Cardiac muscle cell (in vitro differentiated cells and primary cell): ENCODE results near the gene KLHL36. TPM values are rescaled to one million over a fixed set of nuclear protein-coding genes. Genes with fewer than 3 reads are reported as not detected.

Experiments
- DNase-seq, 2 donors: peaks; one replicate each; pipeline versions ENCODE4 v3.0.0 to v3.0.0-alpha.2; 2010 to 2017; ENCODE audit warnings: low read depth in 1 of 2, low spot score in 1 of 2
- H3K27ac ChIP-seq: fragments of 200-600 bp; sonication (generic); 2 replicates; pipeline ENCODE4 v1.5.1; 2016
- H3K27me3 ChIP-seq: fragments of 200-600 bp; sonication (generic); 2 replicates; pipeline ENCODE4 v1.6.0; 2016; ENCODE audit warnings: control low read depth
- H3K36me3 ChIP-seq: fragments of 200-600 bp; sonication (generic); 2 replicates; pipeline ENCODE4 v1.5.1; 2016; ENCODE audit warnings: control low read depth
- H3K4me1 ChIP-seq: fragments of 200-600 bp; sonication (generic); 2 replicates; pipeline ENCODE4 v1.8.1; 2017; ENCODE audit warnings: low read depth, mild to moderate bottlenecking, mixed run types
- H3K4me3 ChIP-seq: fragments of 200-600 bp; sonication (generic); 2 replicates; pipeline ENCODE4 v1.5.1; 2016; ENCODE audit warnings: mild to moderate bottlenecking
- H3K9me3 ChIP-seq: fragments of 200-600 bp; sonication (generic); 2 replicates; pipeline ENCODE4 v1.5.1; 2017; ENCODE audit warnings: low read depth, mild to moderate bottlenecking, control low read depth
- CTCF ChIP-seq: IDR thresholded peaks from 2 replicates; pipeline ENCODE4 v1.5.1; 2012; ENCODE audit warnings: low read depth, mild to moderate bottlenecking, low read length
- polyA plus RNA-seq: library from polyadenylated mRNA; unstranded; fragments of >200 nt; fragmentation: Nextera tagmentation; extraction: Ambion mirVana; gene quantifications from 2 replicates; pipeline ENCODE4 v1.2.1, GENCODE V29; 2016
- total RNA-seq: library from RNA; depleted of rRNA; stranded (reverse); fragments of >200 nt; gene quantifications from 2 replicates; pipeline ENCODE4 v1.2.3, GENCODE V29; 2016

Gene KLHL36
- total and polyA plus RNA-seq, 2 experiments from 2014 or later, result 14.5 to 53.9 TPM

- Histone ChIP-seq H3K4me3 (no peak overlapping the region), H3K27ac (no peak overlapping the region), H3K9me3 (no peaks in the 10 kb centered on the region), H3K4me1 (peaks cover 5% of the 10 kb centered on the region), H3K27me3 (no peaks in the 10 kb centered on the region), H3K36me3 (peaks cover 33% of the 10 kb centered on the region)
- DNase-seq, result no peak
- TF ChIP-seq CTCF, result no peak
Measured at GRCh38 chr16:84660973-84661372, 12.7 kb downstream of the KLHL36 start.

GRCh38 chr16:84661418-84662060 is 13.2 kb downstream of the KLHL36 start:
- peaks cover 5% of the 10 kb centered on the region for H3K4me1 ChIP-seq
- H3K27ac ChIP-seq, result no peak overlapping the region
- no peak overlapping the region for H3K4me3 ChIP-seq
- H3K9me3 ChIP-seq, result no peaks in the 10 kb centered on the region
- H3K36me3 ChIP-seq, result peaks cover 33% of the 10 kb centered on the region
- no peak for TF ChIP-seq CTCF
- no peaks in the 10 kb centered on the region for H3K27me3 ChIP-seq
- no peak for DNase-seq

GRCh38 chr16:84662471-84662870 is 14.2 kb downstream of the KLHL36 start:
- Histone ChIP-seq H3K4me3 (no peak overlapping the region), H3K27me3 (no peaks in the 10 kb centered on the region), H3K27ac (no peak overlapping the region), H3K4me1 (peaks cover 5% of the 10 kb centered on the region), H3K9me3 (no peaks in the 10 kb centered on the region), H3K36me3 (peaks cover 31% of the 10 kb centered on the region)
- DNase-seq, result no peak
- TF ChIP-seq CTCF, result no peak

- no peak for TF ChIP-seq CTCF
- DNase-seq, result no peak
- Histone ChIP-seq H3K27ac (no peak overlapping the region), H3K27me3 (no peaks in the 10 kb centered on the region), H3K4me1 (peaks cover 4% of the 10 kb centered on the region), H3K36me3 (peaks cover 22% of the 10 kb centered on the region), H3K4me3 (no peak overlapping the region), H3K9me3 (no peaks in the 10 kb centered on the region)
Measured at GRCh38 chr16:84663433-84664101, 15.3 kb downstream of the KLHL36 start.

GRCh38 chr16:84665359-84665758 is 17.0 kb downstream of the KLHL36 start:
- H3K9me3 ChIP-seq, result no peaks in the 10 kb centered on the region
- H3K27me3 ChIP-seq, result no peaks in the 10 kb centered on the region
- no peaks in the 10 kb centered on the region for H3K4me1 ChIP-seq
- no peak for TF ChIP-seq CTCF
- no peak for DNase-seq
- H3K4me3 ChIP-seq, result no peak overlapping the region
- peaks cover 22% of the 10 kb centered on the region for H3K36me3 ChIP-seq
- no peak overlapping the region for H3K27ac ChIP-seq
